Colonic mucosa (tissue), 4 donors: ENCODE data around the gene TOMM70. TPM values are rescaled to one million over a fixed set of nuclear protein-coding genes. Genes with fewer than 3 reads are reported as not detected.
"Not testable (repeated sequence)": the region's sequence is repeated elsewhere in the genome, so short reads cannot be mapped to it uniquely, and the experiment has no call there.

Source experiments
- DNase-seq: peaks from one replicate; pipeline ENCODE4 v3.0.0-alpha.2; 2020
- H3K27ac ChIP-seq: fragments of 200-600 bp; one replicate; pipeline ENCODE4 v1.8.0; 2021
- H3K27me3 ChIP-seq: fragments of 200-600 bp; one replicate; pipeline ENCODE4 v1.8.0; 2021
- H3K36me3 ChIP-seq: fragments of 200-600 bp; one replicate; pipeline ENCODE4 v1.8.0; 2021
- H3K4me1 ChIP-seq: fragments of 200-600 bp; one replicate; pipeline ENCODE4 v1.8.0; 2021; ENCODE audit warnings: mild to moderate bottlenecking
- H3K4me3 ChIP-seq: fragments of 200-600 bp; one replicate; pipeline ENCODE4 v1.8.0; 2021
- H3K9ac ChIP-seq, 2 donors: one replicate each; pipeline ENCODE4 v1.7.0; 2013; ENCODE audit warnings: control low read depth in 2 of 2, low read depth in 2 of 2, low read length in 2 of 2
- H3K9me3 ChIP-seq: fragments of 200-600 bp; one replicate; pipeline ENCODE4 v1.8.0; 2021
- intact Hi-C: fragments of 100-400 bp; cut with DNase I; formaldehyde crosslinking; loops from one replicate; pipeline ENCODE4 v1.14.1; 2022
- total RNA-seq, 2 donors: library from RNA; stranded (reverse); fragmentation: NEBNext Ultra II Directional in 1 of 2; extraction: Animal tissue kit (Norgen Biotek cat#: 25700) in 1 of 2; gene quantifications; one replicate each; pipeline ENCODE4 v1.2.1, GENCODE V29; 2021
- TF ChIP-seq, protein P1 (sequence below): fragments of 200-600 bp; IDR thresholded peaks from one replicate; pipeline ENCODE4 v1.8.0; 2022; ENCODE audit warnings: antibody characterized with exemption, mild to moderate bottlenecking
- donor health status: healthy.
- donor health status: DM: no; HTN: no; CAD: no.
- donor health status: DM: no; HTN: no; CAD: no.

Gene TOMM70
- total RNA-seq, 2 donors from 2014 or later: 45.6 to 58.1 TPM

DNA sequence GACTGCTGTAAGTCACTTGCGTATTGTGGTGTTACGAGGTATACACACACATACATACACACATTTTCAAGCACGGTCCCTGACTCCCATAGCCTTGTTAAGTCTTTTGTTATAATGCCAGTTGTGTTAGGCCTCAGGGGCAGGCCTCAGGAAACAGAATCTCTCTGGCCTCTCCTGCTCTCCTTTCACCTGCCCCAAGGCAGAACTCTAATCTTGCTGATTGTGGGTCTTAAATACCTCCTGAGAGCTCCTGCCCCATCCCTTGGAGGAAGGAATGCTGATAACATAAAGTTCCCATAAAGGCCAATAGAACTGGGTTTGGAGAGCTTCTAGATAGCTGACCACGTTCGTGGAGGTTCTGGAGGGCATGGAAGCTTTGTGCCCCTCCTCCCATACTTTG, 70.2 kb downstream of the TOMM70 start:
- peaks cover 4% of the 10 kb centered on the region for H3K4me1 ChIP-seq
- intact Hi-C loops: no loop called here
- H3K4me3 ChIP-seq: no peak overlapping the region
- no peak for DNase-seq
- no peak overlapping the region for H3K9ac ChIP-seq
- TF ChIP-seq, protein P1, sequence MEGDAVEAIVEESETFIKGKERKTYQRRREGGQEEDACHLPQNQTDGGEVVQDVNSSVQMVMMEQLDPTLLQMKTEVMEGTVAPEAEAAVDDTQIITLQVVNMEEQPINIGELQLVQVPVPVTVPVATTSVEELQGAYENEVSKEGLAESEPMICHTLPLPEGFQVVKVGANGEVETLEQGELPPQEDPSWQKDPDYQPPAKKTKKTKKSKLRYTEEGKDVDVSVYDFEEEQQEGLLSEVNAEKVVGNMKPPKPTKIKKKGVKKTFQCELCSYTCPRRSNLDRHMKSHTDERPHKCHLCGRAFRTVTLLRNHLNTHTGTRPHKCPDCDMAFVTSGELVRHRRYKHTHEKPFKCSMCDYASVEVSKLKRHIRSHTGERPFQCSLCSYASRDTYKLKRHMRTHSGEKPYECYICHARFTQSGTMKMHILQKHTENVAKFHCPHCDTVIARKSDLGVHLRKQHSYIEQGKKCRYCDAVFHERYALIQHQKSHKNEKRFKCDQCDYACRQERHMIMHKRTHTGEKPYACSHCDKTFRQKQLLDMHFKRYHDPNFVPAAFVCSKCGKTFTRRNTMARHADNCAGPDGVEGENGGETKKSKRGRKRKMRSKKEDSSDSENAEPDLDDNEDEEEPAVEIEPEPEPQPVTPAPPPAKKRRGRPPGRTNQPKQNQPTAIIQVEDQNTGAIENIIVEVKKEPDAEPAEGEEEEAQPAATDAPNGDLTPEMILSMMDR: no peak
- no peaks in the 10 kb centered on the region for H3K27me3 ChIP-seq
- no peak overlapping the region for H3K27ac ChIP-seq
- no peaks in the 10 kb centered on the region for H3K36me3 ChIP-seq
- no peaks in the 10 kb centered on the region for H3K9me3 ChIP-seq

DNA sequence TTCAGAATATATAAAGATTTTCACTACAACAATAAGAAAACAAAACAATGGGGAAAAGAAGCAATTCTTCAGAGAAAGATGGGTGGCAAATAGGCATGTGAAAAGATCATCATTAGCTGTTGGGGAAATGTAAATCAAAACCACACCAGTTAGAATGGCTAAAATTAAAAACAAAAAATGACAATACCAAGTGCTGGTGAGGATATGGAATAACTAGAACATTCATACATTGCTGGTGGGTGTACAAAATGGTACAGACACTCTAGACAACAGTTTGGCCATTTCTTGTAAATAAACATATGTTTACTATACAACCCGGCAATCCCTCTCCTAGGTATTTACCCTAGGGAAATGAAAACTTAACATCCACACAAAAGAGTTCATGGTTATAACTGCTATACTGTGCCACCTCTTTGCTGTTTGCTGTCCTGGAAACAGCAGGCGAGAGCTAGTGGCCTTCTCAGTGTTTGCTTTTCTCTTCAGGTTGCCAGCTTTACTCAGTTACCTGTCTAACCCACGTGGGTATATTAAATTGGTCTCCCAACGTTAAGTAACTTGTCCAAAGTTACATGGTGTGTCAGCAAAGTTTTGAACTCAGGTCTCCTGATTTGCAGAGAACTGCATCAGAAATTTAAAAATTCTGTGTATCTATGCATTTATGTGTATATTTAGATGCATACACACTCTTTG, 70.9 kb downstream of the TOMM70 start:
- H3K27ac ChIP-seq: no peak overlapping the region
- TF ChIP-seq, protein P1: no peak
- intact Hi-C loops: no loop called here

DNA sequence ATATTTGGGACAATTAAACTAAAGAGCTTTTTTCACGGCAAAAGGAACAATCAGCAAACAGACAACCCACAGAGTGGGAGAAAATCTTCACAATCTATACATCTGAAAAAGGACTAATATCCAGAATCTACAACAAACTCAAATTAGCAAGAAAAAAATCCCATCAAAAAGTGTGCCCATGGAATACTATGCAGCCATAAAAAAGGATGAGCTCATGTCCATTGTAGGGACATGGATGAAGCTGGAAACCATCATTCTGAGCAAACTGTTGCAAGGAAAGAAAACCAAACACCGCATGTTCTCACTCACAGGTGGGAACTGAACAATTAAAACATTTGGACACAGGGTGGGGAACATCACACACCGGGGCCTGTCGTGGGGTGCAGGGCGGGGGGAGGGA, 73.5 kb downstream of the TOMM70 start:
- H3K27me3 ChIP-seq, H3K27ac ChIP-seq, H3K36me3 ChIP-seq, H3K9ac ChIP-seq, H3K4me3 ChIP-seq, DNase-seq, H3K9me3 ChIP-seq, intact Hi-C loops, H3K4me1 ChIP-seq: not testable (repeated sequence)

More for the DNA sequence above, 70.9 kb downstream of the TOMM70 start:
- Histone ChIP-seq H3K27me3 (no peaks in the 10 kb centered on the region), H3K9me3 (no peaks in the 10 kb centered on the region), H3K4me3 (no peak overlapping the region), H3K4me1 (no peaks in the 10 kb centered on the region), H3K36me3 (no peaks in the 10 kb centered on the region), H3K9ac (no peak overlapping the region)
- DNase-seq: no peak

DNA sequence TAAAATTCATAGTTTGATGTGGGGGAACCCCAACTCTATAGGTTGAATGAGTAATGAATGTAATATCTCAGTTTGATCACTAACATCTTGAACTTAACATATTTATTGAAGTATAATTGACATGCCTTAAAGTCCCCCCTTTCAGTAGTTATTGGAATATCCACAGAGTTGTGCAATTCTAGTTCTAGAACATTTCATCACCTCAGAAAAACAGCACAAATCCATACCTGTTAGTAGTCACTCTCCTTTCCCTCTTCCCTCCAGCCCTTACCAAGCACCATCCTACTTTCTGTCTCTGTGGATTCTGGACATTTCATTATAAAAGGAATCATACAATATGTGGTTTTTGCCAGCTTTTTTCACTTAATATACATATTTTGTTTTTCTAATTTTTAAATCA, 75.1 kb downstream of the TOMM70 start:
- Histone ChIP-seq H3K9ac (no peak overlapping the region), H3K27ac (no peak overlapping the region), H3K36me3 (no peaks in the 10 kb centered on the region), H3K4me1 (no peaks in the 10 kb centered on the region), H3K9me3 (no peaks in the 10 kb centered on the region), H3K27me3 (no peaks in the 10 kb centered on the region), H3K4me3 (no peak overlapping the region)
- intact Hi-C loops: no loop called here
- TF ChIP-seq, protein P1: no peak
- DNase-seq: no peak

DNA sequence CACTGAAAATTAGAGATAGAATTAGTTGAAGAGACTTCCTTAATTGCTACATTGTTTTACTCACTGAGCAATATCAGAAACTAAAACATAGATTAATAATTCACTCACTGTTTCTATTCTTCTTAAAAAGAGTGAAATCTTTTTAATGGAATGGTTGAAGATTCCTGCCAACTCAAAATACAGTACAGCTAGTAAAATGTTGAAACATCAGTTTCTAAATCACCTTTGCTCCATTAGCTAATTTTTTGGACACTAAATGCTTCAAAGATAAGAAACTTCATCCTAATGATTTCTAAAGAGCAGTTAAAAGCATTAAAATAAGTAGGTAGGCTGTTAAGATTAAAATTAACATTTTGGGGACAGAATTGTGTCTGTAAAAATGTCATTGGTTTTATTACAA, 76.8 kb downstream of the TOMM70 start:
- Histone ChIP-seq H3K9me3 (no peaks in the 10 kb centered on the region), H3K4me3 (no peak overlapping the region), H3K36me3 (no peaks in the 10 kb centered on the region), H3K27ac (no peak overlapping the region), H3K4me1 (no peaks in the 10 kb centered on the region), H3K9ac (no peak overlapping the region), H3K27me3 (no peaks in the 10 kb centered on the region)
- TF ChIP-seq, protein P1: no peak
- no peak for DNase-seq
- intact Hi-C loops: no loop called here

DNA sequence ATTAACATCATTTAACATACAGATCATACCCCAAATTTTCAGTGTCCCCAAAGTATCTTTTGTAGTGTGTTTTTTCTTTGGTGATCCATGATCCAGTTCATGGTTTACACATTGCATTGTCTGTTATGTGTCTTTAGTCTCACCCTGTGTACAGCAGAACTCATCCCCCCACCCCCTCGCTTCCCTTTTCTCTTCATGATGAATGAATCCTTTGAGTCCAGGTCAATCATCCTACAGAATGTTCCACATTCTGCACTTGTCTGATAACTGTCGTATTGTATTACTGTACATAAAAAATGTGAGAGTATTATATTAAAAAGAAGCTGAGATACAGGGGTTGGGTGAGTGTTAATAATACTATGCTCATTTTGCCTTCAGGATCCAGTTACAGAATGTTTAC, 80.9 kb downstream of the TOMM70 start:
- no peak for DNase-seq

More for the DNA sequence above, 80.9 kb downstream of the TOMM70 start:
- no peaks in the 10 kb centered on the region for H3K4me1 ChIP-seq
- no peaks in the 10 kb centered on the region for H3K9me3 ChIP-seq
- H3K27ac ChIP-seq: no peak overlapping the region
- TF ChIP-seq, protein P1: no peak
- no peak overlapping the region for H3K9ac ChIP-seq
- no peak overlapping the region for H3K4me3 ChIP-seq
- intact Hi-C loops: no loop called here
- H3K36me3 ChIP-seq: no peaks in the 10 kb centered on the region
- no peaks in the 10 kb centered on the region for H3K27me3 ChIP-seq
